ENCODE measurements around the gene NTRK1.

NTRK1 gene

GRCh38 chr1:156822680-156823079 lies 38.0 kb upstream of the NTRK1 start:
- no peak overlapping the region for H3K4me3 ChIP-seq (ENCODE audit: low read depth, low read length)
- no peak for DNase-seq (ENCODE audit: low read depth, low spot score)
- CTCF ChIA-PET: interaction anchor here (0.7 to 8.9 kb wide), 8 partner anchors 10 to 163 kb away, joined by 3 to 121 read pairs (median 6); partner anchors contain the start of genes NES and NTRK1
- POLR2A ChIA-PET: interaction anchor here (0.5 to 1.2 kb wide), 3 partner anchors 12 to 1618 kb away, joined by 3 to 5 read pairs (median 4); no protein-coding TSS in a partner anchor
- TF ChIP-seq, protein P1, sequence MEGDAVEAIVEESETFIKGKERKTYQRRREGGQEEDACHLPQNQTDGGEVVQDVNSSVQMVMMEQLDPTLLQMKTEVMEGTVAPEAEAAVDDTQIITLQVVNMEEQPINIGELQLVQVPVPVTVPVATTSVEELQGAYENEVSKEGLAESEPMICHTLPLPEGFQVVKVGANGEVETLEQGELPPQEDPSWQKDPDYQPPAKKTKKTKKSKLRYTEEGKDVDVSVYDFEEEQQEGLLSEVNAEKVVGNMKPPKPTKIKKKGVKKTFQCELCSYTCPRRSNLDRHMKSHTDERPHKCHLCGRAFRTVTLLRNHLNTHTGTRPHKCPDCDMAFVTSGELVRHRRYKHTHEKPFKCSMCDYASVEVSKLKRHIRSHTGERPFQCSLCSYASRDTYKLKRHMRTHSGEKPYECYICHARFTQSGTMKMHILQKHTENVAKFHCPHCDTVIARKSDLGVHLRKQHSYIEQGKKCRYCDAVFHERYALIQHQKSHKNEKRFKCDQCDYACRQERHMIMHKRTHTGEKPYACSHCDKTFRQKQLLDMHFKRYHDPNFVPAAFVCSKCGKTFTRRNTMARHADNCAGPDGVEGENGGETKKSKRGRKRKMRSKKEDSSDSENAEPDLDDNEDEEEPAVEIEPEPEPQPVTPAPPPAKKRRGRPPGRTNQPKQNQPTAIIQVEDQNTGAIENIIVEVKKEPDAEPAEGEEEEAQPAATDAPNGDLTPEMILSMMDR (IDR thresholded peaks at IDR 0.05; ENCODE audit: insufficient read depth, low read length, missing control alignments): no peak

DNA sequence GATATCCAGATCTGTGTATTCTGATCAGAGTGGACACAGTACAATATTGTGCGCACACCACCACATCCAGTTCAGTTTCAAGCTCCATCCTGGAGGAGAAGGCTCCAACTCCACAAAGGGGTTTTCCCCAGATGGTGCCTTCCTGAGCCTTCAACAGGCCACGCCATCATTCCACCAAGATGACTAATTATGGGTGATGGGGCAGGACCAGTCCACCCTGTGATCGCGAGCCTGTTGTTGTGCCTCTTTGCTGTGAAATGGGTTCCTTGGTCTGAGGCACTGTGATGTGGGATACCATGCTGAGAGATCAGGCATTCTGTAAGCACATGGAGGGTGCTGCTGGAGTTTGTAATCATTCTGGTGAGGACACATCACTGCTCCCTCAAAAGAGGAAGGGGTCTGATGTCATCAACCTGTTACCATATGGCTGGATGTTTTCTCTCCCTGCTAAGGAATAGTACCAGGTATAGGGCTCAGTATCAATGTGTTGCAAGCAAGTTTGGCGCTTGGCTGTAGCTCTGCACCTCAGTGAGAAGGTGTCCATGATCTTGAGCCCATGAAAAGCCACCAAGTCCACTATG lies 37.4 kb upstream of the NTRK1 start:
- CTCF ChIA-PET: interaction anchor here (1.6 to 8.9 kb wide), 4 partner anchors 10 to 37 kb away, joined by 5 to 121 read pairs (median 15); partner anchors contain the start of gene NTRK1
- no peak for DNase-seq (ENCODE audit: low read depth, low spot score)
- POLR2A ChIA-PET: no interaction called here
- no peak overlapping the region for H3K4me3 ChIP-seq (ENCODE audit: low read depth, low read length)
- TF ChIP-seq, protein P1 (IDR thresholded peaks at IDR 0.05; ENCODE audit: insufficient read depth, low read length, missing control alignments): no peak

GRCh38 chr1:156826630-156827029 lies 34.0 kb upstream of the NTRK1 start:
- no peak overlapping the region for H3K4me3 ChIP-seq (ENCODE audit: low read depth, low read length)
- TF ChIP-seq, protein P1 (IDR thresholded peaks at IDR 0.05; ENCODE audit: insufficient read depth, low read length, missing control alignments): no peak
- CTCF ChIA-PET: interaction anchor here (0.8 to 8.9 kb wide), 10 partner anchors 11 to 137 kb away, joined by 3 to 121 read pairs (median 4); partner anchors contain the start of genes INSRR and NTRK1
- POLR2A ChIA-PET: no interaction called here
- peak; percentile 28 for DNase-seq (ENCODE audit: low read depth, low spot score)

GRCh38 chr1:156828400-156829124 lies 32.1 kb upstream of the NTRK1 start:
- DNase-seq (ENCODE audit: low read depth, low spot score): no peak
- ChIA-PET POLR2A (no interaction called here), CTCF (interaction anchor here (0.7 to 8.9 kb wide), 10 partner anchors 9 to 103 kb away, joined by 3 to 121 read pairs (median 3); partner anchors contain the start of genes INSRR and NTRK1)
- H3K4me3 ChIP-seq (ENCODE audit: low read depth, low read length): no peak overlapping the region
- TF ChIP-seq, protein P1 (IDR thresholded peaks at IDR 0.05; ENCODE audit: insufficient read depth, low read length, missing control alignments): no peak

- no peak overlapping the region for H3K4me3 ChIP-seq (ENCODE audit: low read depth, low read length)
- DNase-seq (ENCODE audit: low read depth, low spot score): no peak
- ChIA-PET CTCF (interaction anchor here (0.8 to 10.8 kb wide), 5 partner anchors 11 to 143 kb away, joined by 3 to 121 read pairs (median 3); partner anchors contain the start of genes PEAR1 and SH2D2A), POLR2A (no interaction called here)
- TF ChIP-seq, protein P1 (IDR thresholded peaks at IDR 0.05; ENCODE audit: insufficient read depth, low read length, missing control alignments): peak; percentile 21
Observed at GRCh38 chr1:156832434-156832833, 28.2 kb upstream of the NTRK1 start.

DNA sequence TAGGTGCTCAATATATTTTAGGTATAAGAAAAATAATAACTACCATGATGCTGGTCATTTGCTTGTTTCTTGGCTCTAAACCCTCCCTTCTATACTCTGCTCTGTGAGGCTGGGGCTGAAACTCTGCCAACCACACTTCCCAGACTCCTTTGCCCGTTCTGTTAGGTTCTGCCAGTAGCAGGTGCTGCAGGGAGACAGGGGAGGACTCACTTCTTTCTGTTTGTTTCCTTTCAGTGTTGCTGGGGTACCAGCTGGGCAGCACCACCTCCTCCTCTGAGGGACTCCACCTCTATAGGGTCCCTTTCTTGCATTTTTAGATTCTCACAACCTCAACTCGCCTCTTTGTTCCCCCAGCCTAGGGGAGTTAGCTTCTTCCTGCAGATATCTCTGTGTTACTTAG lies 27.1 kb upstream of the NTRK1 start:
- no peak overlapping the region for H3K4me3 ChIP-seq (ENCODE audit: low read depth, low read length)
- POLR2A ChIA-PET: no interaction called here
- DNase-seq (ENCODE audit: low read depth, low spot score): no peak
- TF ChIP-seq, protein P1 (IDR thresholded peaks at IDR 0.05; ENCODE audit: insufficient read depth, low read length, missing control alignments): no peak
- CTCF ChIA-PET: interaction anchor here (0.7 to 10.8 kb wide), 10 partner anchors 9 to 144 kb away, joined by 3 to 121 read pairs (median 3); partner anchors contain the start of genes INSRR, NTRK1 and PEAR1
